Adrenal gland (tissue), 19 donors: ENCODE data around the gene PLA2G5. TPM values are rescaled to one million over a fixed set of nuclear protein-coding genes. Genes with fewer than 3 reads are reported as not detected.
A peak's percentile ranks its signal among the peaks of the same experiment; 100 is the strongest.
"Not testable (repeated sequence)": the region's sequence is repeated elsewhere in the genome, so short reads cannot be mapped to it uniquely, and the experiment has no call there.

Experiments
- DNase-seq, 7 donors: peaks; one replicate each; pipeline ENCODE4 v3.0.0-alpha.2; 2019 to 2020
- H3K27ac ChIP-seq, 5 donors: fragments of 200-600 bp; sonication (generic) in 4 of 5; 1 replicate in 3 of 5; 2 replicates in 2 of 5; pipeline versions ENCODE4 v1.5.1 to v1.8.0; 2016 to 2020; ENCODE audit warnings: mild to moderate bottlenecking in 1 of 5
- H3K27me3 ChIP-seq: fragments of 200-600 bp; 2 replicates; pipeline ENCODE4 v1.8.0; 2021
- H3K36me3 ChIP-seq, 2 donors: fragments of 200-600 bp; replicated peaks in 1 of 2; 1 replicate in 1 of 2; 2 replicates in 1 of 2; pipeline versions ENCODE4 v1.5.1 to v1.8.0; 2018 to 2022
- H3K4me1 ChIP-seq, 2 donors: fragments of 200-600 bp; replicated peaks in 1 of 2; 1 replicate in 1 of 2; 2 replicates in 1 of 2; pipeline versions ENCODE4 v1.5.1 to v1.8.0; 2018 to 2021
- H3K4me3 ChIP-seq, 4 donors: fragments of 200-600 bp; sonication (generic) in 3 of 4; one replicate each; pipeline ENCODE4 v1.5.1; 2016 to 2018
- H3K9me3 ChIP-seq, 3 donors: fragments of 200-600 bp; sonication (generic) in 1 of 3; replicated peaks in 1 of 3; 1 replicate in 2 of 3; 2 replicates in 1 of 3; pipeline versions ENCODE4 v1.5.1 to v1.8.0; 2016 to 2021
- POLR2A ChIP-seq, 2 donors: fragments of 450-650 bp; IDR thresholded peaks; one replicate each; pipeline ENCODE4 v1.6.1; 2017; ENCODE audit warnings: antibody characterized with exemption in 2 of 2, mild to moderate bottlenecking in 2 of 2, moderate library complexity in 1 of 2
- WGBS, 4 donors: extraction: QIAGEN DNeasy Blood & Tissue Kit in 2 of 4; methylation state at CpG; one replicate each; pipeline versions ENCODE4 v1.1.5 to v1.1.7; 2013 to 2017; 5-methylcytosine and 5-hydroxymethylcytosine counted together
- intact Hi-C, 2 donors: fragments of 100-400 bp; cut with DNase I; formaldehyde crosslinking; loops; one replicate each; pipeline versions ENCODE4 v1.14.1 to v1.15.0; 2022 to 2023
- long read RNA-seq, 10 donors: library from polyadenylated mRNA in 3 of 10; unstranded in 2 of 10; stranded (forward) in 1 of 10; transcript quantifications; one replicate each; pipeline ENCODE4 v2.0.0 and lab custom pipeline, GENCODE V29; 2021 to 2026
- polyA plus RNA-seq, 3 donors: library from polyadenylated mRNA; stranded (reverse); fragments of 200-250 nt in 2 of 3; fragments of 350-450 nt in 1 of 3; fragmentation: Illumina TruSeq in 1 of 3; extraction: RNeasy Lipid Tissue Mini Kit (QIAGEN cat#74804) in 1 of 3; gene quantifications; one replicate each; pipeline ENCODE4 v1.2.3, GENCODE V29; 2013 to 2014
- total RNA-seq, 9 donors: library from RNA; depleted of rRNA in 4 of 9; stranded (reverse); fragments of >200 nt in 4 of 9; fragments of 120-200 nt in 1 of 9; fragmentation: NEBNext Ultra II Directional in 1 of 9; extraction: Animal tissue kit (Norgen Biotek cat#: 25700) in 1 of 9; gene quantifications; one replicate each; pipeline versions ENCODE4 v1.1.0 to v1.2.4, GENCODE V29; 2013 to 2023
- TF ChIP-seq, protein P1 (sequence below), 6 experiments: fragments of 450-650 bp in 4 of 6; fragments of 200-600 bp in 2 of 6; sonication (generic) in 1 of 6; IDR thresholded peaks; 1 replicate in 5 of 6; 2 replicates in 1 of 6; pipeline versions ENCODE4 v1.5.1 to v1.8.0; 2016 to 2021; ENCODE audit warnings: antibody characterized with exemption in 6 of 6, mild to moderate bottlenecking in 2 of 6, moderate library complexity in 1 of 6
- donor health status: healthy with polysubstance abuse.
- donor health status: Bipolar disorder and iron deficiency.
- donor health status: DM: yes; HTN: yes; CAD: no.
- donor health status: DM: no; HTN: no; CAD: no.
- donor health status: DM: no; HTN: no; CAD: no.
- donor health status: DM: yes; HTN: yes; CAD: no.

Gene PLA2G5
- total RNA-seq (10 to 100 TPM in 1 of 9 donors, 1 to 10 TPM in 4, under 1 TPM in 4; 0.53 to 14.1 (median 1.3) TPM), polyA plus RNA-seq (1 to 10 TPM; 1.1 to 5.4 (median 4.2) TPM)
- long read RNA-seq, donor 1 = 0 reads
- long read RNA-seq, donor 2 = 0 reads
- long read RNA-seq, donor 3 = 0 reads
- long read RNA-seq, donor 4, partial matches to known transcripts = 0 of 1 reads
- long read RNA-seq, donor 4, other reads (novel, unspliced or antisense) = 1 of 1 reads
- long read RNA-seq, donor 5 = 0 reads
- long read RNA-seq, donor 6, partial matches to known transcripts = 0 of 1 reads
- long read RNA-seq, donor 6, other reads (novel, unspliced or antisense) = 0 of 1 reads
- long read RNA-seq, donor 7 = 0 reads
- long read RNA-seq, donor 8 = 0 reads
- long read RNA-seq, donor 9 = 0 reads
- long read RNA-seq, donor 10 = 0 reads

GRCh38 chr1:20069874-20070273 lies at the start of gene PLA2G5:
TSS of gene PLA2G5 (plus strand) at chr1:20070194. CDS start at chr1:20084831, 14,637 bp downstream.
- no peak for TF ChIP-seq POLR2A (IDR thresholded peaks at IDR 0.05)
- TF ChIP-seq, protein P1, sequence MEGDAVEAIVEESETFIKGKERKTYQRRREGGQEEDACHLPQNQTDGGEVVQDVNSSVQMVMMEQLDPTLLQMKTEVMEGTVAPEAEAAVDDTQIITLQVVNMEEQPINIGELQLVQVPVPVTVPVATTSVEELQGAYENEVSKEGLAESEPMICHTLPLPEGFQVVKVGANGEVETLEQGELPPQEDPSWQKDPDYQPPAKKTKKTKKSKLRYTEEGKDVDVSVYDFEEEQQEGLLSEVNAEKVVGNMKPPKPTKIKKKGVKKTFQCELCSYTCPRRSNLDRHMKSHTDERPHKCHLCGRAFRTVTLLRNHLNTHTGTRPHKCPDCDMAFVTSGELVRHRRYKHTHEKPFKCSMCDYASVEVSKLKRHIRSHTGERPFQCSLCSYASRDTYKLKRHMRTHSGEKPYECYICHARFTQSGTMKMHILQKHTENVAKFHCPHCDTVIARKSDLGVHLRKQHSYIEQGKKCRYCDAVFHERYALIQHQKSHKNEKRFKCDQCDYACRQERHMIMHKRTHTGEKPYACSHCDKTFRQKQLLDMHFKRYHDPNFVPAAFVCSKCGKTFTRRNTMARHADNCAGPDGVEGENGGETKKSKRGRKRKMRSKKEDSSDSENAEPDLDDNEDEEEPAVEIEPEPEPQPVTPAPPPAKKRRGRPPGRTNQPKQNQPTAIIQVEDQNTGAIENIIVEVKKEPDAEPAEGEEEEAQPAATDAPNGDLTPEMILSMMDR (IDR thresholded peaks at IDR 0.05) = no peak
- Histone ChIP-seq H3K27me3 (no peaks in the 10 kb centered on the region), H3K4me1 (no peaks in the 10 kb centered on the region), H3K36me3 (no peaks in the 10 kb centered on the region), H3K4me3 (no peak within 1 kb of the TSS), H3K27ac (no peak within 1 kb of the TSS), H3K9me3 (no peaks in the 10 kb centered on the region)
- DNase-seq = peak in 6 of 7 donors; percentile 25 to 68 (median 52)
- 21 to 35% (median 30%) methylated on average over 7 of the region's 7 CpGs for WGBS, 4 donors
- intact Hi-C loops = no loop called here

DNA sequence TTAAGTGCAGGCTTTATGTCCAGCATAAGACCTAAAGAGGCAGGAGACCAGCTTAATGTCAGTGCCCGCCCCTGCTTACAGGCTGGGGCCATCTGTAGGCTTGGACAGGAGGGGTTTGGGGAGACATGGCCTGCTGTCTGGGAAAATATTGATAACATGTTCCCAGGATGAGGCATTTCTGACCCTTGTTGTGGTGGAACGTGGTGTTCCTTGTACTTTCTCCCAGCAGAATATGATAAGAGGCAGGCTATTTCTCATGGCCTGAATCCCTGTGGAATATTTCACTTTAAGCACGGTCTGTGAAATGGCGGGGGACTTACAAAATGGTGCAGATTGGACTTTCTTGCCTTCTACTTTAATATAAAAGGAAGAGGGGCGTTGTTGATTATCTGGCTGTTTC lies 41.9 kb upstream of the PLA2G5 start:
- H3K4me1 ChIP-seq = no peaks in the 10 kb centered on the region
- no peaks in the 10 kb centered on the region for H3K36me3 ChIP-seq
- no peaks in the 10 kb centered on the region for H3K9me3 ChIP-seq
- peaks cover 13% of the 10 kb centered on the region for H3K27me3 ChIP-seq
- no peak overlapping the region for H3K27ac ChIP-seq
- DNase-seq = no peak
- TF ChIP-seq, protein P1 (IDR thresholded peaks at IDR 0.05) = no peak
- no peak for TF ChIP-seq POLR2A (IDR thresholded peaks at IDR 0.05)
- intact Hi-C loops = no loop called here
- 71 to 86% (median 82%) methylated on average over 5 of the region's 5 CpGs for WGBS, 4 donors
- no peak overlapping the region for H3K4me3 ChIP-seq

DNA sequence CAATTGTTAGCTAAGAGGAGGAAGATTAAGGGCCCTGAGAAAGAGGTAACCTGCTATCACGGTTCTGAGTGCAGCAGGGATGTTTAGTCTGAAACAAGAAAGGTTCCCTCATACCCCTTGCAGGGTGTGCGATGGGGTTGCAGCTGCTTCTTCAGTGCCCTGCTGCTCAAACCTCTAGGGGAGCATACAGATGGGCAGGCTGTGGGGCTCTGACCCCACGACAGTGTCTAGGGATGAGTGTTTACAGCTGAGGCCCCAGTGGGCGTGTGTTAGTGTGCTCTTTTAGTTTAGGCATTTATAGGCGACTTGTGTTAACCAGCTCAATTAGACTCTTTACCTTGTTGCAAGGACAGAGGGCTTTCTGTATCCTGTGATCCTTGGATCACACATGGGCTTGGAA lies 41.3 kb upstream of the PLA2G5 start:
- TF ChIP-seq, protein P1 (IDR thresholded peaks at IDR 0.05) = no peak
- TF ChIP-seq POLR2A (IDR thresholded peaks at IDR 0.05) = no peak
- peaks cover 13% of the 10 kb centered on the region for H3K27me3 ChIP-seq
- 67 to 83% (median 77%) methylated on average over 5 of the region's 5 CpGs for WGBS, 4 donors
- no peak for DNase-seq
- intact Hi-C loops = no loop called here
- H3K36me3 ChIP-seq = no peaks in the 10 kb centered on the region
- no peak overlapping the region for H3K4me3 ChIP-seq
- no peaks in the 10 kb centered on the region for H3K9me3 ChIP-seq
- H3K27ac ChIP-seq = no peak overlapping the region
- H3K4me1 ChIP-seq = no peaks in the 10 kb centered on the region

GRCh38 chr1:20029178-20029912 lies 40.6 kb upstream of the PLA2G5 start:
- intact Hi-C loops = no loop called here
- Histone ChIP-seq H3K27ac (no peak overlapping the region), H3K27me3 (peaks cover 13% of the 10 kb centered on the region), H3K9me3 (no peaks in the 10 kb centered on the region), H3K36me3 (no peaks in the 10 kb centered on the region), H3K4me3 (no peak overlapping the region), H3K4me1 (no peaks in the 10 kb centered on the region)
- no peak for DNase-seq
- TF ChIP-seq POLR2A (IDR thresholded peaks at IDR 0.05) = no peak
- TF ChIP-seq, protein P1 (IDR thresholded peaks at IDR 0.05) = no peak
- 77 to 85% (median 82%) methylated on average over 20 of the region's 20 CpGs for WGBS, 4 donors

GRCh38 chr1:20030436-20031151 lies 39.4 kb upstream of the PLA2G5 start:
- H3K27me3 ChIP-seq = peaks cover 13% of the 10 kb centered on the region
- intact Hi-C loops, H3K9me3 ChIP-seq, H3K4me3 ChIP-seq, H3K36me3 ChIP-seq, H3K27ac ChIP-seq, H3K4me1 ChIP-seq, DNase-seq: not testable (repeated sequence)
- WGBS, 4 donors = 74 to 85% (median 82%) methylated on average over 6 of the region's 6 CpGs
